GM18909 (cell line): ENCODE data around the gene KIF2C.
"Not testable (repeated sequence)": the region's sequence is repeated elsewhere in the genome, so short reads cannot be mapped to it uniquely, and the experiment has no call there.

ENCODE experiments used
- ATAC-seq: cut with Tn5 transposase; IDR thresholded peaks from one replicate; pipeline ENCODE4 v1.9.1; 2021; ENCODE audit warnings: mild to moderate bottlenecking; ENCODE audit not compliant: unreplicated experiment, poor library complexity

KIF2C gene

DNA sequence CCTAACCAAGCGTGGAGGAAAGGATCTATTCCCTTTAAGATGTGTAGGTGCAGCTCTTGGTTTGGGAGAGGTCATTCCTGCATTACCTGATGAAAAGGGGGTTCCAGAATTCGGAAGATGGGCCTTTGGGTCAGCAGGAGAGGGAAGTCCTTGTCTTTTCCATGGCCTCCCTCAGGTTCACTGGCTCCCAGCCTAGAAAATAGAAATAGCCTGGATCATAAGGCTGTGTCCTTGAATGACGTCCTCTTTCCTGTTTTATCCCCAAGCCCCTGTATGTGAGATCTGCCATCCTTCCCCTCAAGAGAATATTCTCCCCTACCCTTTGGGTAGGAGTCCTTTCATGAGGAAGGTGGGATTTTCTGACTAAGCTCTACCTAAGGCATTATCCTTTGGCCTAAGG, 21.2 kb downstream of the KIF2C start:
- ATAC-seq = no peak

GRCh38 chr1:44766421-44766820, 26.8 kb downstream of the KIF2C start:
- ATAC-seq = not testable (repeated sequence)

GRCh38 chr1:44775078-44775929, 35.7 kb downstream of the KIF2C start, which contains the start of gene RPS8:
Gene RPS8, plus strand, starts transcription at chr1:44775540. Its CDS starts 57 bp downstream, at chr1:44775597.
- ATAC-seq = peak; percentile 80

DNA sequence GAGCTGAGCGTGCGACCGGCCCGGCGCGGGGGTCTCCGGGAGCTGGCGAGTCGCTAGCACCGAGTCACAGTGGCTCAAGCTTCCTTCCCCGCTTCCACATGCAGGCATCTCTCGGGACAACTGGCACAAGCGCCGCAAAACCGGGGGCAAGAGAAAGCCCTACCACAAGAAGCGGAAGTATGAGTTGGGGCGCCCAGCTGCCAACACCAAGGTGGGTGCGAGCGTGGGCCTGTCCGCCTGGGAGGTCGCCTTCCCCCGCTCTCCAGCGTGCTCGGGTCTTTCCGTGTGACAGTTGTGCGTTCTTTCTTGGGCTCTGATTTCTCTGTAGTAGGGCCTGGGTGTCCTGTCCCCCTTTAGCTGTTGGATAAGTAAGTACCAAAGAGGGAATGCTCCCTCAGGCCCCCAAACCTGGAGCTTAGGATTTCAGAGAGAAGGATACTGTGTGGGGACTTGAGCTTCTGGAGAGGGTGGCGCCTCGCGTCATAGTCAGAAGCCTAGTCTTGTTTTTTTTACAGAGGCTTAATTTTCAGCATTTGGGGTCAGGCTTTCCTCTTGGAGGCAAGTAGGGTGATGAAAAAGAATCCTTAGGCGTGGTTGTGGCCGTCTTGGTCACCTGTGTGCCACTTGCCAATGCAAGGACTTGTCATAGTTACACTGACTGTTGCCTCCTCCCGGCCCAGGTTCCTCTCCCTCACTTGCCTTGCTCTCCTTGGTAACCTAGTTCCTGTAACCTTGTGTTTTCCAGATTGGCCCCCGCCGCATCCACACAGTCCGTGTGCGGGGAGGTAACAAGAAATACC, 36.5 kb downstream of the KIF2C start:
- no peak for ATAC-seq

GRCh38 chr1:44776730-44777068, 37.1 kb downstream of the KIF2C start:
- ATAC-seq = no peak

GRCh38 chr1:44777547-44777946, 37.9 kb downstream of the KIF2C start:
- ATAC-seq = no peak

- no peak for ATAC-seq
Observed at GRCh38 chr1:44777969-44778635, 38.5 kb downstream of the KIF2C start.

DNA sequence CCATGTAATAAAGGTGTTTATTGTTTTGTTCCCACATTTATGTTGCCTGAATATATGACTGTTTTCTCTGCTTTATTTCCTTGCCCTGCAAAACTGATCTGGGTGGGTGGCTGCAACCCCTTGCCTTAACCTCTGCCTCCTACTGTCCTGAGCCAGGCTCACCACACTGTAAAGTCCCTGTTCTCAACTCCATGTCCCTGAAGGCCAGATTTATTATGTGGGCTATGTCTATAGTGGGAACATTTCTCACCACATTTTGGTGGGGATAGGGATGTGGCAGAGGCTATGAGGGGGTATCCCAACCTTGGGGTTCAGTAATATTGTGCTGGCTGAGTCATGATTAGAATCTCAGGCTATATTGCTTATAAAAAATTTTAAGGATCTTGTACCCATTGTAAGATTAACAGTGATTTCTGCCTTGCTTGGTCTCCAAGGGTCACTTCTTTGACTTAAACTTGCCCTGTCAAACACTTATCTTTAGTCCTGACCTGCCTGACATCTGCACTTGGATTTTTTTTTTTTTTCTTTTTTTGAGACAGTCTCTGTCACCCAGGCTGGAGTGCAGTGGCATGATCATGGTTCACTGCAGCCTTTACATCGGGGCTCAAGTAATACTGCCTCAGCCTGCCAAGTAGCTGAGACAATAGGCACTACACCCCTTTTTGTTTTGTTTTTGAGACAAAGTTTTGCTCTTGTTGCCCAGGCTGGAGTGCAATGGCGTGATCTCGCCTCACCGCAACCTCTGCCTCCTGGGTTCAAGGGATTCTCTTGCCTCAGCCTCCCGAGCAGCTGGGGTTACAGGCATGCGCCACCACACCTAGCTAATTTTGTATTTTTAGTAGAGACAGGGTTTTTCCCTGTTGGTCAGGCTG, 39.3 kb downstream of the KIF2C start:
- ATAC-seq = no peak

DNA sequence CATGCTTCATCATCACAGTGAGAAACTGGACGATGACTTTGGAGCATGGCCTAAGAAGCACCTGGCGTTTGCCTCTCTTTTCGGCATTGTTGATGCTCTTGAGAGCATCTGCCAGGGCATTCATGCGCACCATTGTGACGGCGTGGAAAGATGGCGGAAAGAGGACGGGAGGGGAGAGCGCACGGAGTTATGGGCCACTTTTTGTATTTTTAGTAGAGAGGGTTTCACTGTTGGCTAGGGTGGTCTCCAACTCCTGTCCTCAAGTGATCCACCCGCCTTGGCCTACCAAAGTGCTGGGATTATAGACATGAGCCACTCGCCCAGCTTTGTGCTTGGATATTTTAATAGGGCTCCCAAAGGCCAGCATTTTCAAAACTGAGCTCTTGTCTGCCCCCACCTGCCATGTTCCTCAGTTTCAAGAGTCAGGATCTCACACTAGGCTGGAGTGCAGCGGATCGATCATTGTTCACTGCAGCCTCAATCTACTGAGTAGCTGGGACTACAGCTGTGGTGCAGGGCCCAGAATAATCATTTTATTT, 41.0 kb downstream of the KIF2C start:
- ATAC-seq = no peak

GRCh38 chr1:44783697-44784093, 44.1 kb downstream of the KIF2C start:
- ATAC-seq = no peak

DNA sequence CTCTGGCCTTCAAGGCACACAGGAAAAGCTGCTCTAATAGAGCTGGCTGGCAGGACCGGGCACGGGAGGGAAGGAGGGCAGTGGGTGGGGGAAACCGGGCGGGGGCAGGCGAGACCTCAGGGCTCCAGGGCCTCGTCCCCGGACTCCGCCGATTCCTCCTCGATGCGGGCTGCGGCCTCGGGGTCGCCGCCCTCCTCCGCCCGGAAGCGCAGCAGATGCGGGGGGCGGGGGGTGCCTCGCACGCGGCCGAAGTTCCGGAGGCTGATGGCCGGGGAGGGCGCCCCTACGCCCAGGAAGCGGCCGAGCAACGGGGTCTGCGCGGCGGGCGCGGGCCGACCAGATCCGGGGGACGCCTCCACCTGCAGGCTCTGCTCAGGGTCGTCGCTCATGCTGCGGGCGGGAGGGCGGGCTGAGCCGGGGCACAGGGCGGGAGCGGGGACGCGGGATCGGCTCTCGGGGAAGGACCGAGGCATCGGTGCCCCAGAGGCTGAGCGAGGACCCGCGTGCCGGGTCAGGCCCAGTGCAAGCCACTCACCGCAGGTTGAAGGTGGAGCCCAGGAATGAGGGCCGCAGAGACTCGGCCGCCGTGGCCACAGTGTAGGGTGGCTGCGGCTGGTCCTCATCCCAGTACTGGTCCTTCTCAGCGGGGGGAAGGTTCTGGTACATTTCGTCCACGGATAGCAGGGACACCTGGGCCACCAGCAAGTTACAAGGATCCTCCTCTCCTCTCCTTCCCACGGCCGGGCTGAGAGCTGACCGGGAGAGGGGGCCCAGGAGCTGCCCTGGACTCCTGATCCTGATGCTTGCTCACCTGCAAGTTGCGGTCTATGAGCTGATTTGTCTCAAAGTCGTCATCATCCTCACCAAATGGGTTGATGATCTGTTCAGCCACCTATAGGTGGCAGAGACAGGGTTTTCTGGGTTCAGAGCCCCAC, 44.7 kb downstream of the KIF2C start:
- no peak for ATAC-seq

DNA sequence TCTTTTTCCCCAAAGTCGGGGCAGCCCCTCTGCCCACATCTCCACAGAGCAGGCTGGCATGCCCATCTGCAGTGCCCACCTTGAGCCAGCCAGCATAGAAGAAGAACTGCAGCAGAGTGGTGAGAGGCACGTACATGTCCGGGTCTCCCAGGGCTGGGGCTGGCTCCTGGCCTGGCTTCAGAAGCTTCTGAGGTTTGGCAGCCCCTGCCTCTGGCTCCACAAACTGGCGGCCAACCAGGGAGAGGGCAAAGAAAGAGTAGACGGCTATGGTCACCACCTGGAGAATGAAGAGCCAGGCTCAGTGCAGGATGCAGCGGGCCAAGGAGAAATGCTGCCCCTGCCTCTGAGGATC, 45.4 kb downstream of the KIF2C start:
- no peak for ATAC-seq

DNA sequence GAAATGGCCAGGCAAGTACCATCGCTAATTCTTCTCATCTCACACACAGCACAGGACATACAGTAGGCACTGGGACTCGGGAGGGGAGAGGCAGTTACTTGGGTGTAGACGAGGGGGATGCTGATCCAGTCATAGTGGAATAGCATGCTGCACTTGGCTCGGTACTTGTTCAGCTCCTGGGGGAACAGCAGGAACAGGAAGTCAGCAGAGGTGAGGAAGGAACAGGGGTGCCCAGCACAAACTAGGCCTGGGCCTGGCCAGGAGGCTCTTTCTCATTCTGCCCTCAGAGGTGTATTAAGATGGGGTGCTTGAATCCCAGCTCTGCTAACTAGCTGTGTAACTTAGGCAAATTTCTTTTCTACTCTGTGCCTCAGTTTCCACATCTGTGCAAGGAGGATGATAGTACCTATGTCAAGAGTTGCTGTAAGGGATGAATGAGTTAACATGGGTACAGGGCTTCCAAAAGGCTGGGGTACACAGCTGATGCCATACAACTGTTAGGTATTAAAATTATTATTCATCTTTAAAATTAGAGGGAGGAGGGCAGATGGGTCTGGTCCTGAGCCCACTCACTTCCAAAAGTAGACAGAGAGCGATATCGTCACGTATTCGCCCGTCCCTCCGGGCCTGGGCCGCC, 46.0 kb downstream of the KIF2C start:
- ATAC-seq = no peak

DNA sequence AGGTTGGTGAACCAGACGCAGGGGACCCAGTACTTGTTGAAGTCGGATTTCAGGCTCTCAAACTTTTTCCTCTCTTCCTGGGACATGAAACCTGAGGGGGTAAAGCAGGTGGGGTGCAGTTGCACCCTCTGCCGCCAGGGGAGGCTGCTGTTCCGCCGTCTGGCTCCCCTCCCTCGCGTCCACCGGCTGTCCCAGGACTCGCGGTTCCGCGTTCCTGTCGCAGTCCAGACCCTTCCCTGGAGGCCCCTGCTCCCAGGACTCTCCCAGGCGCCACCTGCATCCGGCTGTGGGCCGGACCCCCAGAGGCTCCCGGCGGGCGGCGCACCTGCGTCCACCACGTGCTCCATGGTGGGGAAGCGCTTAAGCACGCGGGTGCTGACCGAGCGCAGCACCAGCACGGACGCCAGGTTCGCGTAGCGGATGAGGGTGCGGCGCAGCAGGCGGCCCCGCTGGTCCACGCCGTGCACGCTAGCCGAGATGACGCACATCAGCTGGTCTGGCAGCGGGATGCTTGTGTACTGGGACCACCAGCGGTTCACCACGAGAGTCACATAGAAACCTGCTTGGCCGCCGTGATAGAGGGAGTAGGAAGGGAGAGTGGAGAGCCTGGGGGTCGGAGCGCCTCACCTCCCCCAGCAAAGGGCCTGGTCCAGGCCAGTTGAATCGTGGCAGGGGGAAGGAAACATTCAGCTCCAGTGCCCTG, 46.7 kb downstream of the KIF2C start:
- ATAC-seq = peak; percentile 60

- no peak for ATAC-seq
Observed at GRCh38 chr1:44786841-44787426, 47.3 kb downstream of the KIF2C start.

GRCh38 chr1:44787506-44787905, 47.9 kb downstream of the KIF2C start:
- ATAC-seq = no peak

- no peak for ATAC-seq
Observed at GRCh38 chr1:44788120-44788860, 48.7 kb downstream of the KIF2C start, which contains the start of gene BEST4. Gene BEST4, minus strand, starts transcription at chr1:44788170. Its CDS starts 465 bp downstream, at chr1:44787705.
